Panc1 (cell line): ENCODE measurements around the gene CNOT3. TPM values are rescaled to one million over a fixed set of nuclear protein-coding genes. Genes with fewer than 3 reads are reported as not detected.

Source experiments
- ATAC-seq: fragments of 200-7000 bp; cut with Tn5 transposase; 2 replicates; pipeline ENCODE4 v1.9.1; 2020; ENCODE audit warnings: mild to moderate bottlenecking, moderate library complexity
- BruUV-seq: library from RNA; stranded (reverse); fragments of 400-500 nt; replicated peaks from 2 replicates; lab custom pipeline; 2021; lab: Mats Ljungman, UMichigan
- CTCF ChIA-PET: fragments of 300-600 bp; sonication (Branson Sonifier 250); formaldehyde crosslinking; loops from one replicate; lab custom pipeline; 2022; ENCODE audit warnings: antibody characterized with exemption; lab: Charles Lee
- POLR2A ChIA-PET: fragments of 300-600 bp; sonication (Branson Sonifier 250); formaldehyde crosslinking; loops from one replicate; lab custom pipeline; 2022; ENCODE audit warnings: antibody characterized with exemption; lab: Charles Lee
- DNase-seq: peaks from one replicate; pipeline ENCODE4 v3.0.0-alpha.2; 2010; ENCODE audit warnings: low read depth, low spot score
- H3K27ac ChIP-seq: 2 replicates; pipeline ENCODE4 v1.5.1; 2011; ENCODE audit warnings: mild to moderate bottlenecking, low read length, inconsistent platforms
- H3K27me3 ChIP-seq: fragments of 200-500 bp; sonication (Bioruptor generic); 2 replicates; pipeline ENCODE4 v1.6.0; 2014; ENCODE audit warnings: low read length, inconsistent platforms; ENCODE audit not compliant: control insufficient read depth, insufficient read depth
- H3K36me3 ChIP-seq: fragments of 200-500 bp; sonication (Bioruptor generic); 2 replicates; pipeline ENCODE4 v1.5.1; 2014; ENCODE audit warnings: inconsistent platforms, mild to moderate bottlenecking, low read length, moderate library complexity; ENCODE audit not compliant: control insufficient read depth, insufficient read depth
- H3K4me1 ChIP-seq: 2 replicates; pipeline ENCODE4 v1.5.1; 2011; ENCODE audit warnings: inconsistent platforms, mild to moderate bottlenecking, low read length, moderate library complexity; ENCODE audit not compliant: control insufficient read depth, insufficient read depth
- H3K4me3 ChIP-seq, 2 experiments: 2 replicates each; pipeline ENCODE4 v1.5.1; 2011 to 2012; ENCODE audit warnings: low read depth in 2 of 2, low read length in 2 of 2, mild to moderate bottlenecking in 2 of 2, inconsistent platforms in 1 of 2, moderate library complexity in 1 of 2
- H3K9me3 ChIP-seq: fragments of 200-500 bp; sonication (Bioruptor generic); 2 replicates; pipeline ENCODE4 v1.5.1; 2014; ENCODE audit warnings: low read depth, mild to moderate bottlenecking, inconsistent platforms, low read length, moderate library complexity; ENCODE audit not compliant: control insufficient read depth, insufficient read depth
- POLR2AphosphoS5 ChIP-seq: IDR thresholded peaks from 2 replicates; pipeline ENCODE4 v1.6.1; 2012; ENCODE audit warnings: mild to moderate bottlenecking, low read depth, low read length, moderate library complexity
- SIN3A ChIP-seq: IDR thresholded peaks from 2 replicates; pipeline ENCODE4 v1.6.1; 2012; ENCODE audit warnings: low read depth, mild to moderate bottlenecking, low read length, moderate library complexity, borderline replicate concordance; ENCODE audit not compliant: insufficient read depth
- TCF7L2 ChIP-seq: IDR thresholded peaks from 2 replicates; pipeline ENCODE4 v1.6.1; 2011; ENCODE audit warnings: mild to moderate bottlenecking, low read depth, low read length, inconsistent platforms
- in situ Hi-C: cut with HindIII; loops from 2 replicates; pipeline ENCODE4 v1.10.0; 2016; ENCODE audit warnings: low sequenced_read_pairs, low pct_unique_long_range_greater_than_20kb
- intact Hi-C: fragments of 100-400 bp; cut with micrococcal nuclease; formaldehyde crosslinking; loops from one replicate; pipeline ENCODE4 v1.10.0; 2022; ENCODE audit not compliant: unreplicated experiment
- total RNA-seq: library from RNA; stranded (reverse); gene quantifications from one replicate; pipeline ENCODE4 v1.2.1, GENCODE V29; 2021; ENCODE audit not compliant: unreplicated experiment
- TF ChIP-seq, protein P1 (sequence below), 2 experiments: IDR thresholded peaks; 2 replicates each; pipeline ENCODE4 v1.6.1; 2011 to 2012; ENCODE audit warnings: low read depth in 2 of 2, control low read depth in 1 of 2, low read length in 1 of 2, mild to moderate bottlenecking in 1 of 2, moderate library complexity in 1 of 2; ENCODE audit not compliant: insufficient read depth in 1 of 2
- TF ChIP-seq, protein P2 (sequence below): fragments of 450-650 bp; IDR thresholded peaks from 2 replicates; pipeline ENCODE4 v1.5.1; 2017; ENCODE audit warnings: mild to moderate bottlenecking

The CNOT3 gene
- total RNA-seq, 1 experiment from 2014 or later = 111 TPM

DNA sequence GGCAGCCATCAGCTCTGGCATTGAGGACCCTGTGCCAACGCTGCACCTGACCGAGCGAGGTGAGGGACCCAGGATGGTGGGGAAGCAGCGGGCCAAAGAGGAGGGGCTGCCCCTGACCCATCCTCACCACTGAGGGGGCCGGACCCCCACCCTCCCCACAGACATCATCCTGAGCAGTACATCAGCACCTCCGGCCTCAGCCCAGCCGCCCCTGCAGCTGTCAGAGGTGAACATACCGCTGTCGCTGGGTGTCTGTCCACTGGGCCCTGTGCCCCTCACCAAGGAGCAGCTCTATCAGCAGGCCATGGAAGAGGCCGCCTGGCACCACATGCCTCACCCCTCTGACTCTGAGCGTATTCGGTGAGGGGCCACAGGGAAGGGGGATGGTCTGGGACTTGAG lies 14.7 kb downstream of the CNOT3 start:
- no peak for DNase-seq
- Histone ChIP-seq H3K27me3 (no peaks in the 10 kb centered on the region), H3K36me3 (peaks cover 22% of the 10 kb centered on the region), H3K27ac (no peak overlapping the region), H3K4me3 (no peak overlapping the region), H3K9me3 (no peaks in the 10 kb centered on the region), H3K4me1 (peaks cover 15% of the 10 kb centered on the region)
- ChIA-PET POLR2A (no interaction called here), CTCF (no interaction called here)
- TF ChIP-seq, protein P1, sequence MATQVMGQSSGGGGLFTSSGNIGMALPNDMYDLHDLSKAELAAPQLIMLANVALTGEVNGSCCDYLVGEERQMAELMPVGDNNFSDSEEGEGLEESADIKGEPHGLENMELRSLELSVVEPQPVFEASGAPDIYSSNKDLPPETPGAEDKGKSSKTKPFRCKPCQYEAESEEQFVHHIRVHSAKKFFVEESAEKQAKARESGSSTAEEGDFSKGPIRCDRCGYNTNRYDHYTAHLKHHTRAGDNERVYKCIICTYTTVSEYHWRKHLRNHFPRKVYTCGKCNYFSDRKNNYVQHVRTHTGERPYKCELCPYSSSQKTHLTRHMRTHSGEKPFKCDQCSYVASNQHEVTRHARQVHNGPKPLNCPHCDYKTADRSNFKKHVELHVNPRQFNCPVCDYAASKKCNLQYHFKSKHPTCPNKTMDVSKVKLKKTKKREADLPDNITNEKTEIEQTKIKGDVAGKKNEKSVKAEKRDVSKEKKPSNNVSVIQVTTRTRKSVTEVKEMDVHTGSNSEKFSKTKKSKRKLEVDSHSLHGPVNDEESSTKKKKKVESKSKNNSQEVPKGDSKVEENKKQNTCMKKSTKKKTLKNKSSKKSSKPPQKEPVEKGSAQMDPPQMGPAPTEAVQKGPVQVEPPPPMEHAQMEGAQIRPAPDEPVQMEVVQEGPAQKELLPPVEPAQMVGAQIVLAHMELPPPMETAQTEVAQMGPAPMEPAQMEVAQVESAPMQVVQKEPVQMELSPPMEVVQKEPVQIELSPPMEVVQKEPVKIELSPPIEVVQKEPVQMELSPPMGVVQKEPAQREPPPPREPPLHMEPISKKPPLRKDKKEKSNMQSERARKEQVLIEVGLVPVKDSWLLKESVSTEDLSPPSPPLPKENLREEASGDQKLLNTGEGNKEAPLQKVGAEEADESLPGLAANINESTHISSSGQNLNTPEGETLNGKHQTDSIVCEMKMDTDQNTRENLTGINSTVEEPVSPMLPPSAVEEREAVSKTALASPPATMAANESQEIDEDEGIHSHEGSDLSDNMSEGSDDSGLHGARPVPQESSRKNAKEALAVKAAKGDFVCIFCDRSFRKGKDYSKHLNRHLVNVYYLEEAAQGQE (IDR thresholded peaks at IDR 0.05; ENCODE audit: insufficient read depth in 1 of 2, low read depth in 2 of 2, low read length in 1 of 2) = no peak
- TF ChIP-seq POLR2AphosphoS5 = no peak
- TF ChIP-seq, protein P2, sequence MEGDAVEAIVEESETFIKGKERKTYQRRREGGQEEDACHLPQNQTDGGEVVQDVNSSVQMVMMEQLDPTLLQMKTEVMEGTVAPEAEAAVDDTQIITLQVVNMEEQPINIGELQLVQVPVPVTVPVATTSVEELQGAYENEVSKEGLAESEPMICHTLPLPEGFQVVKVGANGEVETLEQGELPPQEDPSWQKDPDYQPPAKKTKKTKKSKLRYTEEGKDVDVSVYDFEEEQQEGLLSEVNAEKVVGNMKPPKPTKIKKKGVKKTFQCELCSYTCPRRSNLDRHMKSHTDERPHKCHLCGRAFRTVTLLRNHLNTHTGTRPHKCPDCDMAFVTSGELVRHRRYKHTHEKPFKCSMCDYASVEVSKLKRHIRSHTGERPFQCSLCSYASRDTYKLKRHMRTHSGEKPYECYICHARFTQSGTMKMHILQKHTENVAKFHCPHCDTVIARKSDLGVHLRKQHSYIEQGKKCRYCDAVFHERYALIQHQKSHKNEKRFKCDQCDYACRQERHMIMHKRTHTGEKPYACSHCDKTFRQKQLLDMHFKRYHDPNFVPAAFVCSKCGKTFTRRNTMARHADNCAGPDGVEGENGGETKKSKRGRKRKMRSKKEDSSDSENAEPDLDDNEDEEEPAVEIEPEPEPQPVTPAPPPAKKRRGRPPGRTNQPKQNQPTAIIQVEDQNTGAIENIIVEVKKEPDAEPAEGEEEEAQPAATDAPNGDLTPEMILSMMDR = no peak
- no peak for TF ChIP-seq TCF7L2
- no peak for TF ChIP-seq SIN3A
- intact Hi-C loops (no loop called here), in situ Hi-C loops (no loop called here)
- no peak for ATAC-seq
- BruUV-seq = no TSS peak

DNA sequence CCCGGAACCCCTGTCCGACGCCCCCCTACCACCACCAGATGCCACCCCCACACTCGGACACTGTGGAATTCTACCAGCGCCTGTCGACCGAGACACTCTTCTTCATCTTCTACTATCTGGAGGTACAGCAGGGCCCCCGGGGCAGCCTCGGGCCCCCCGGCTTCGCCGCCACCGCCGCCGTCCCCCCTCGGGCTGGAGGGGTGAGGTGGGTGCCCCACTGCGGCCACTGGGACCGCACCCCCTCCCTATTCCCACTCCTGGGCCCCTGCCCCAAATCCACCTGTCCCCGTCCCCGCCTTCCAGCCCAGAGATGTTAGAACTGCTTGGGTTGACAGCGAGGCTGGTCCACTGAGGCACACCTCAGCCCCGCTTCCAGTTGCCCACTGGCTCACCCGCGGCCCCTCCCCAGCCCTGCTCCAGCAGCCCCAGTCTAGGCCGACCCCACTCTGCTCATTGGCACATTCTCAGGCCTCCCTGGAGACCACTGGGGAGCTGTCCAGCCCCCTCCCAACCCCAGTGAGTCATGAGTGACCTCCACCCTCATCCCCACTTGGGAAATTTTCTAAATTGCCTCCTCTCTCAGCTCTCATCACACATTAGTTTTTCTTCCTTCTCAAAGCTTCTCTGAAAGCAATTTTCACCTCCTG lies 15.4 kb downstream of the CNOT3 start:
- DNase-seq (no peak), ATAC-seq (no peak)
- in situ Hi-C loops = no loop called here
- CTCF ChIA-PET = no interaction called here
- intact Hi-C loops = no loop called here
- no peaks in the 10 kb centered on the region for H3K27me3 ChIP-seq
- peak; percentile 22; the same call in 1 of the 2 replicates for TF ChIP-seq POLR2AphosphoS5
- TF ChIP-seq, protein P1 (IDR thresholded peaks at IDR 0.05; ENCODE audit: insufficient read depth in 1 of 2, low read depth in 2 of 2, low read length in 1 of 2) = no peak
- no peaks in the 10 kb centered on the region for H3K9me3 ChIP-seq
- peaks cover 22% of the 10 kb centered on the region for H3K36me3 ChIP-seq
- H3K4me1 ChIP-seq = peaks cover 18% of the 10 kb centered on the region
- H3K4me3 ChIP-seq = no peak overlapping the region
- BruUV-seq = no TSS peak
- POLR2A ChIA-PET = no interaction called here
- H3K27ac ChIP-seq = no peak overlapping the region
